ENCODE measurements around the gene GRXCR1.

Gene GRXCR1

DNA sequence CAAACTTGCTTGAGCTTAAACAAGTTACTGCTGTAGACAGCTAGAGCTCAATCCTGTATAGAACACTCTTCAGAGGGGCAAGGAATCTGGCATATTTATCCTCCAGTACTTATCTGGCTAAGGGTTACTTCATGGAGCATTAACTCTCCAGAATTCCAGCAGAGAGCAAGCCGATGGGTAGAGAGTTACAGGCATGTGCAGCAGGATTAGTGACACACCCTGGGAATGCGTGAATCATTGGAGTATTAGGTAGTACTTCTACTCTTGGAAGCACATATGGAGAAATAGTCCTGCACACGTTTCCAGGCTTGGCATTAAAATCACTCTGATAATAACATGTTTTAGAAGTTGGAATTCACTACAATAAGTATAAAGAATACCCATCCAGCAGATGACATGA lies 35.4 kb downstream of the GRXCR1 start:
- no peak overlapping the region for H3K4me3 ChIP-seq (ENCODE audit: low read depth, low read length)

DNA sequence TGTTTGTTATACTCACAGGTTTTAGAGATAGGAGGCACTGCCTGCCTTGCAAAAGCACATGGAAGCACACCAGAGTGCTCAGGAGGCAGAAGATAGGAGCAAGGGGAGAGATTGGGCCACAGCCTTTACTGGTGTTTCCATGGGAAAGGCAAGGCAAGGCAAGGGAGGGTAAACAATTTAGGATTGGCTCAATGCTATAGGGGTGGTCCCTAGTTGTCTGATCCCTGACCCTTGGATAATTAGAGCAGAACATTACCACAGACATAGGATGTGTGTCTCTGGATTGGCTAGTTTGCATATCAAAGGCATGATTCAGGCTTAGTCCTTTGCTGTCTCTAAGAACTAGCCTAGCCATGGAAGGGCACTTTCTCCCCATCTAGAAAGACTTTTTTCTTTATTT lies 36.1 kb downstream of the GRXCR1 start:
- no peak overlapping the region for H3K4me3 ChIP-seq (ENCODE audit: low read depth, low read length)

GRCh38 chr4:42942216-42942615 lies 49.7 kb downstream of the GRXCR1 start:
- no peak overlapping the region for H3K4me3 ChIP-seq (ENCODE audit: low read depth, low read length)

DNA sequence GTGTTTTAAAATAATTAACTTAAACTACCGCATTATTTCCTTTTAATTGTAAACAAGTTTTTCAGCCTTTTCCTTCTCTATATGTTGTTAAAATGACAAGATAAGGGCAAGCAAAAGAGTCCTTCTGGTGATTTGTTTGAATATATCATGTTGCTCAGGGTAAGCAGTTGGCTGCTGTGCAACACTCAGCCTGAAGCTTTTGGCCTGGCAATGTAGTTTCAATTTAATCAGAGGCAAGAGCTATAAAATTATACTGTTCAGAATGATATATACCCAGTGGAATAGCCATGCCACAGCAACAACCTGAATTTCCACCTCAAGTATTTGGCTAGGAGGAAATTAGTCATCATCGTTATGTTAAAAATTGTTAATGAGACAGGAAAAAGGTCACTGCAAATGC lies 53.4 kb downstream of the GRXCR1 start:
- H3K4me3 ChIP-seq (ENCODE audit: low read depth, low read length), result no peak overlapping the region

GRCh38 chr4:42953321-42953720 lies 60.8 kb downstream of the GRXCR1 start:
- H3K4me3 ChIP-seq (ENCODE audit: low read depth, low read length), result no peak overlapping the region

GRCh38 chr4:42954963-42955669 lies 62.6 kb downstream of the GRXCR1 start:
- H3K4me3 ChIP-seq (ENCODE audit: low read depth, low read length), result no peak overlapping the region

GRCh38 chr4:42955746-42956505 lies 63.4 kb downstream of the GRXCR1 start:
- H3K4me3 ChIP-seq (ENCODE audit: low read depth, low read length), result no peak overlapping the region

DNA sequence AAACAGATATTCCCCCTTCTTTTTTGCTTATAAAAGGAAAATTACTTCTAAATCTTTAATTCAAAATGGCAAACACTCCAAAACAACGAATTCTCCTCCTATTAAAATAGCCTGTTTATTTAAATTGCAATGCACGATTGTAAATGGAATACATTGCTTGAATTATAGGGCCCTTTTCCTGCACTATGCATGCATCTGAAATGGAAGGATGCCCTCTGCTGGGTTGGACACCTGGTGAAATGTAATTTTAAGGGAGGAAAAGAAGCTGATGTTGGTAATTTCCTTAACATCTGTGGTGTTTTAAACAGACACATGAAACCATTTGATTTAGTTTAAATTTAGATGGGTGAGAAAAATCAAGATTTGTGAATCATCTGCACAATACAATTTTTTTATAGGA lies 72.8 kb downstream of the GRXCR1 start:
- H3K4me3 ChIP-seq (ENCODE audit: low read depth, low read length), result no peak overlapping the region

DNA sequence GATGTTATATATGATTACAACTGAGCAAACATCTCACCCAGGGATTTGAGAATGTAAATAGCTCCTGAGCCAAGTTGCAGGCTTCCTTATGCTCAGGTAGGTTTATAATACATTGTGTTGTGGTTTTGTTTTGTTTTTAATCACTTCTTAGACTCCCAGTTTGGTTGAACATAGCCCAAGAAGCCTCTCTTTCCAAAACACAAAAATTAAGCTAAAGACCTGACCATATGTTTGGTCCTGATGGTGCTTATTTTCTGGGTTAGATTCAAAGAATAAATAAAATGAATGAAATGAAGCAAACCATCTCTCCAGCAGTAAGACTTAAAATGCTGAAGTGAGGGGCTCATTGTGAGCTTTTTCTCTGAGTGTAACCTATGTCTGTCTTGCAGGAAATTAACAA lies 93.5 kb downstream of the GRXCR1 start:
- H3K4me3 ChIP-seq (ENCODE audit: low read depth, low read length), result no peak overlapping the region

GRCh38 chr4:42995343-42995944 lies 102.9 kb downstream of the GRXCR1 start:
- H3K4me3 ChIP-seq (ENCODE audit: low read depth, low read length), result no peak overlapping the region

- no peak overlapping the region for H3K4me3 ChIP-seq (ENCODE audit: low read depth, low read length)
Measured at GRCh38 chr4:43008793-43009192, 116.3 kb downstream of the GRXCR1 start.

DNA sequence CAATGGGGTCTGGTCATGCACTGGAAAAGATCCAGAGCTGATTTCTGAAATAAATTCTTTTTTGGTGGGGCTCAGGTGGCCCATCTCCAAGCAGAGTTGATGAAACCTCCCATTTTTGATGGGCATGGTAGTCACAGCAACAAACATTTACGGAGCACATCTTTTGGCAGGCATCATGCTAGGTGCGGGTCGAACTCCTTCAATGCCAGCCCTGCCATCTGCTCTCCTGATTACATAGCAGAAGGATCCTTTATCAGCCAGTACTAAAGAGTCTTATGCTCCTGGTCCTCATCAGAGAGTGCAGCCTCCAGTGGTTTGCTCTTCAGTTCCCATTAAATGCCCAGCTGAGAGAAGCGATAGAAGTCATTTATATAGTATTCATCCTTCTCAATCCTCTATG lies 121.7 kb downstream of the GRXCR1 start:
- no peak overlapping the region for H3K4me3 ChIP-seq (ENCODE audit: low read depth, low read length)

DNA sequence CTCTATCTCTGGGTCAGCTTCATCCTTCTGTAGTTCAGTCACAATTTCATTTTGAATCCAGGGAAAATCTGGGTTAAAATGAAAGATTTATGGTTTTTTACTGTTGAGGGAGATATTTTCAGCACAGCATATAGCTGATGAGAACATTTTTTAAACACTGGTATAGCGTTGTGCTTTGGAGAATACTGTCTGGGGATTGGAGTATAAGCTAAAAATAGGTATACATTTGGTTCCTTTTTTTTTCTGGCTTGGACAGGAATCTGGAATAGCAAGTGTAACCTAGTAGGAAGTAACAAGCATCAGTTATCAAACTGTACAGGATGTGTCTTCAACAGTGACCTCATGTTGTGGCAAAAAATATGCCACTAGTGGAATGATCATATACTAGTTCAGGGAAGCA lies 149.1 kb downstream of the GRXCR1 start:
- no peak overlapping the region for H3K4me3 ChIP-seq (ENCODE audit: low read depth, low read length)

DNA sequence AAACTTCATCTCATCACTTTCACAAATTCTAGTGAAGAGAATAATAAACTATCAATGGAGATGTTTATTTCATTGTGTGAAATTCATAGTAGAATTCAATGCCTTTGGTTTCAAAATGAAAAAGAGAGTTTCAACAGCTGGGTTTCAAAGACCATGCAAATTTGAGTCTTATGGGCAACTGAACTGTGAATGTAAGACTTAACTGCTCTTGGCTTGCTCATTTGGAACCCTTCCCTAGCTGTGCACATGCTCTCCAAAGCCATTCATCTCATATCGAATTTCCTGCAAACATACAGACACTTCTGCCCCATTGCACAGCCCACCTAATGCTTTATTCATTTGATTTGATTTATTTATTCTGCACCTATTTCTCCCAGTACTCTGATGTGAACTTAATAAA lies 154.5 kb downstream of the GRXCR1 start:
- no peak overlapping the region for H3K4me3 ChIP-seq (ENCODE audit: low read depth, low read length)

DNA sequence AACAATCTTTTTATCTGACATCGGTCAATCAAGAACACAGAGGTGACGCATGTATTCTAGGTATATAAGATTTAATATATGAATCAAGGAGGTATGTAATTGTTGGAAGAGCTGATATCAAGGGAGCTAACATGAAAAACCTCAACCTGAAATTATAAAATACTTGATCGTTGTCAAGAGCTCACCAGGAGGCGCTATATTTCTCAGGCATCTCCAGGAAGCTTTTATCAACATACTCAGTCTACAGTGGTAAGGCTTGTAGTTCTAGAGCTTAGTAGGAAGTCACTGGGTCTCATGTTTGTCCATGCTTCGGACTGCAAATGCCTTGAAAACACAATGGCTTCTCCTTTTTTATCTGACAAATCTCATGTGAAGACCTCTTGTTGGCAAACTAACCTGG lies 156.1 kb downstream of the GRXCR1 start:
- no peak overlapping the region for H3K4me3 ChIP-seq (ENCODE audit: low read depth, low read length)

DNA sequence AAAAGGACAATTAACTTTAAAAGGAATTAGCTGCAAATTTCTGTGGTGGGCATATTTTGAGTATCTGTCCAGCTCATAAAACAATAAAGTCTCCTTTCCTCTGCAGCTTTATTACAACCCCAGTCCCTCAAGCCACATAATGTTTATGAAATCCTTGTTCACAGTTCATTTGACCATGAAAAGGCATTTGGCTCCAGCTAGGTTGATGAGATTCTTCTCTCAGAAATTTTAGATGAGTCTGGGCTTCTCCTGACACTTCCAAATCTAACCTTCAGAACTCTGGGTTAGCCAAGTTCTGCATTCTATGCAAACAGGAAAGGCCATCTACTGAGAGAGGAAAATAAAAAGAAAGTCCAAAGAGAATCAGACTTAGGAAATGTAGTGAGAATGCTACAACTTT lies 156.8 kb downstream of the GRXCR1 start:
- no peak overlapping the region for H3K4me3 ChIP-seq (ENCODE audit: low read depth, low read length)

- no peak overlapping the region for H3K4me3 ChIP-seq (ENCODE audit: low read depth, low read length)
Measured at GRCh38 chr4:43066415-43066814, 173.9 kb downstream of the GRXCR1 start.

GRCh38 chr4:43071069-43071468 lies 178.6 kb downstream of the GRXCR1 start:
- H3K4me3 ChIP-seq (ENCODE audit: low read depth, low read length), result no peak overlapping the region
